ENCODE results near the gene SLC2A9. TPM values are rescaled to one million over a fixed set of nuclear protein-coding genes. Genes with fewer than 3 reads are reported as not detected.

The SLC2A9 gene
- total and polyA plus RNA-seq, 2 of the 8 experiments (the other 6 are each of a cell fraction or from before 2014, with no cell fraction given): 0.20 to 0.26 TPM

GRCh38 chr4:9874385-9874784 lies 146.9 kb downstream of the SLC2A9 start:
- H3K56ac ChIP-seq (replicated peaks; ENCODE audit: insufficient read length, low read depth, low read length): no peak overlapping the region
- no peak for FAIRE-seq
- no peaks in the 10 kb centered on the region for H3K79me1 ChIP-seq (ENCODE audit: low read depth, low read length)
- no peaks in the 10 kb centered on the region for H4K20me1 ChIP-seq (replicated peaks in 1 of 2; ENCODE audit: control insufficient read depth in 1 of 2, insufficient read depth in 2 of 2, low read length in 2 of 2)
- no peak overlapping the region for H4K5ac ChIP-seq (ENCODE audit: insufficient read length, low read depth, low read length)
- H3K27ac ChIP-seq (ENCODE audit: low read depth, low read length): no peak overlapping the region
- 0 out of 4 replicates have a peak, but pooled peaks cover 2 to 4% of the 10 kb centered on the region in 2 experiments for H3K9me3 ChIP-seq (ENCODE audit: insufficient read depth in 2 of 2, low read depth in 1 of 2, low read length in 1 of 2)
- no peak overlapping the region for H4K8ac ChIP-seq (ENCODE audit: extremely low read depth, insufficient read depth, low read length)
- H2BK5ac ChIP-seq (ENCODE audit: low read depth, low read length): no peak overlapping the region
- no peak overlapping the region for H4K91ac ChIP-seq (replicated peaks; ENCODE audit: insufficient read length, low read length)
- H3K4me1 ChIP-seq (replicated peaks in 1 of 4; ENCODE audit: control insufficient read depth in 3 of 4, insufficient read depth in 4 of 4, low read length in 3 of 4): no peaks in the 10 kb centered on the region
- no peak overlapping the region for H3K4me2 ChIP-seq (ENCODE audit: insufficient read depth in 1 of 2, low read depth in 2 of 2, low read length in 2 of 2)
- no peak overlapping the region for H3K9ac ChIP-seq (replicated peaks in 1 of 4; ENCODE audit: extremely low read depth in 1 of 4, low read depth in 3 of 4, low read length in 3 of 4)
- H3K14ac ChIP-seq (ENCODE audit: insufficient read length): no peak overlapping the region
- H3K79me2 ChIP-seq (ENCODE audit: control insufficient read depth in 1 of 2, insufficient read depth in 2 of 2, low read length in 2 of 2): no peaks in the 10 kb centered on the region
- no peak for DNase-seq (ENCODE audit: low read depth in 1 of 2, low spot score in 2 of 2)
- H2AFZ ChIP-seq (ENCODE audit: low read length): no peak overlapping the region
- ChIA-PET CTCF (ENCODE audit: partially characterized antibody) (no interaction called here), POLR2A (ENCODE audit: partially characterized antibody) (no interaction called here)
- no peak overlapping the region for H3K18ac ChIP-seq (ENCODE audit: extremely low read depth, low read length)
- H2BK15ac ChIP-seq (ENCODE audit: low read length): no peak overlapping the region
- H2BK120ac ChIP-seq (replicated peaks; ENCODE audit: low read depth, low read length): no peak overlapping the region
- no peak overlapping the region for H2BK20ac ChIP-seq (ENCODE audit: low read length)
- no peaks in the 10 kb centered on the region for H3K27me3 ChIP-seq (replicated peaks in 1 of 4; ENCODE audit: control insufficient read depth in 3 of 4, extremely low read depth in 1 of 4, insufficient read depth in 3 of 4, low read length in 3 of 4)
- H3K4me3 ChIP-seq (ENCODE audit: extremely low read depth in 1 of 4, insufficient read depth in 2 of 4, low read depth in 3 of 4, low read length in 4 of 4): no peak overlapping the region
- TF ChIP-seq POLR2AphosphoS5 (IDR thresholded peaks at IDR 0.05; ENCODE audit: low read depth, low read length) (no peak), TBP (IDR thresholded peaks at IDR 0.05; ENCODE audit: low read depth, low read length) (no peak), CHD2 (IDR thresholded peaks at IDR 0.05; ENCODE audit: low read length) (no peak), JUN (IDR thresholded peaks at IDR 0.05; ENCODE audit: low read depth, low read length) (no peak), KDM5A (IDR thresholded peaks at IDR 0.05; ENCODE audit: low read length) (no peak), CEBPB (IDR thresholded peaks at IDR 0.05; ENCODE audit: low read depth, low read length) (no peak), JUND (IDR thresholded peaks at IDR 0.05; ENCODE audit: low read length) (no peak), RFX5 (IDR thresholded peaks at IDR 0.05; ENCODE audit: borderline replicate concordance, low read depth, low read length) (no peak), TAF1 (IDR thresholded peaks at IDR 0.05; ENCODE audit: low read depth, low read length) (no peak), RXRA (IDR thresholded peaks at IDR 0.05; ENCODE audit: insufficient read depth, low read depth, low read length) (no peak), NANOG (IDR thresholded peaks at IDR 0.05; ENCODE audit: insufficient read depth, low read depth, low read length, poor library complexity, severe bottlenecking) (no peak), SRF (IDR thresholded peaks at IDR 0.05; ENCODE audit: low read depth, low read length) (no peak), SP2 (IDR thresholded peaks at IDR 0.05; ENCODE audit: low read length) (no peak), RBBP5 (IDR thresholded peaks at IDR 0.05; ENCODE audit: borderline replicate concordance, low read depth, low read length) (no peak), EP300 (IDR thresholded peaks at IDR 0.05; ENCODE audit: borderline replicate concordance in 1 of 2, low read depth in 2 of 2, low read length in 2 of 2) (no peak), RAD21 (IDR thresholded peaks at IDR 0.05 in 1 of 2, conservative IDR thresholded peaks at IDR 0.05 in 1 of 2; ENCODE audit: low read depth in 2 of 2, low read length in 2 of 2) (no peak)
- no peaks in the 10 kb centered on the region for H3K36me3 ChIP-seq (ENCODE audit: control insufficient read depth in 2 of 4, insufficient read depth in 4 of 4, low read length in 3 of 4)
- 98% methylated on average over 5 of the region's 5 CpGs; no CpG with 5 or more reads in 1 of the 2 experiments for WGBS, 2 experiments (ENCODE audit: extremely low coverage in 1 of 2, insufficient coverage in 1 of 2, insufficient read length in 1 of 2, insufficient replicate concordance in 2 of 2, low coverage in 1 of 2, low lambda C conversion rate in 2 of 2, missing lambda C conversion rate in 1 of 2)
- H3K23ac ChIP-seq (ENCODE audit: insufficient read length): no peak overlapping the region
- no peak overlapping the region for H2BK12ac ChIP-seq (ENCODE audit: low read depth, low read length)
- no peak overlapping the region for H3K4ac ChIP-seq (replicated peaks; ENCODE audit: insufficient read length, low read depth, low read length)
- no peaks in the 10 kb centered on the region for H3K23me2 ChIP-seq (ENCODE audit: low read depth, low read length)
- no peak overlapping the region for H2AK5ac ChIP-seq (ENCODE audit: low read depth, low read length)
